Ishikawa (cell line): ENCODE results near the gene ACAD8.

ENCODE experiments used
- CEBPB ChIP-seq: IDR thresholded peaks from 2 replicates; pipeline ENCODE4 v1.6.1; 2012
- CREB1 ChIP-seq: IDR thresholded peaks from 2 replicates; pipeline ENCODE4 v1.6.1; 2012; ENCODE audit warnings: low read depth
- EGR1 ChIP-seq: IDR thresholded peaks from 2 replicates; pipeline ENCODE4 v1.6.1; 2012
- EP300 ChIP-seq: IDR thresholded peaks from 2 replicates; pipeline ENCODE4 v1.6.1; 2012; ENCODE audit warnings: borderline replicate concordance
- FOXM1 ChIP-seq: IDR thresholded peaks from 2 replicates; pipeline ENCODE4 v1.6.1; 2012; ENCODE audit warnings: low read depth, borderline replicate concordance
- NFIC ChIP-seq: IDR thresholded peaks from 2 replicates; pipeline ENCODE4 v1.6.1; 2012
- RAD21 ChIP-seq: IDR thresholded peaks from 2 replicates; pipeline ENCODE4 v1.6.1; 2012; ENCODE audit warnings: low read depth
- TAF1 ChIP-seq: IDR thresholded peaks from 2 replicates; pipeline ENCODE4 v1.6.1; 2012; ENCODE audit warnings: low read depth, mild to moderate bottlenecking
- TCF12 ChIP-seq: IDR thresholded peaks from 2 replicates; pipeline ENCODE4 v1.6.1; 2012; ENCODE audit warnings: low read depth
- TEAD4 ChIP-seq: IDR thresholded peaks from 2 replicates; pipeline ENCODE4 v1.6.1; 2012
- YY1 ChIP-seq: IDR thresholded peaks from 2 replicates; pipeline ENCODE4 v1.6.1; 2012; ENCODE audit warnings: low read depth
- ZBTB7A ChIP-seq: IDR thresholded peaks from 2 replicates; pipeline ENCODE4 v1.6.1; 2012; ENCODE audit warnings: low read depth
- TF ChIP-seq, protein P1 (sequence below): IDR thresholded peaks from 2 replicates; pipeline ENCODE4 v1.6.1; 2012
- TF ChIP-seq, protein P2 (sequence below): IDR thresholded peaks from 2 replicates; pipeline ENCODE4 v1.6.1; 2012; ENCODE audit warnings: low read depth, mild to moderate bottlenecking
- TF ChIP-seq, protein P3 (sequence below): IDR thresholded peaks from 2 replicates; pipeline ENCODE4 v1.6.1; 2012

Gene ACAD8

GRCh38 chr11:134288486-134288885 lies 35.1 kb downstream of the ACAD8 start:
- TF ChIP-seq, protein P1, sequence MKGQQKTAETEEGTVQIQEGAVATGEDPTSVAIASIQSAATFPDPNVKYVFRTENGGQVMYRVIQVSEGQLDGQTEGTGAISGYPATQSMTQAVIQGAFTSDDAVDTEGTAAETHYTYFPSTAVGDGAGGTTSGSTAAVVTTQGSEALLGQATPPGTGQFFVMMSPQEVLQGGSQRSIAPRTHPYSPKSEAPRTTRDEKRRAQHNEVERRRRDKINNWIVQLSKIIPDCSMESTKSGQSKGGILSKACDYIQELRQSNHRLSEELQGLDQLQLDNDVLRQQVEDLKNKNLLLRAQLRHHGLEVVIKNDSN: no peak
- TF ChIP-seq, protein P2, sequence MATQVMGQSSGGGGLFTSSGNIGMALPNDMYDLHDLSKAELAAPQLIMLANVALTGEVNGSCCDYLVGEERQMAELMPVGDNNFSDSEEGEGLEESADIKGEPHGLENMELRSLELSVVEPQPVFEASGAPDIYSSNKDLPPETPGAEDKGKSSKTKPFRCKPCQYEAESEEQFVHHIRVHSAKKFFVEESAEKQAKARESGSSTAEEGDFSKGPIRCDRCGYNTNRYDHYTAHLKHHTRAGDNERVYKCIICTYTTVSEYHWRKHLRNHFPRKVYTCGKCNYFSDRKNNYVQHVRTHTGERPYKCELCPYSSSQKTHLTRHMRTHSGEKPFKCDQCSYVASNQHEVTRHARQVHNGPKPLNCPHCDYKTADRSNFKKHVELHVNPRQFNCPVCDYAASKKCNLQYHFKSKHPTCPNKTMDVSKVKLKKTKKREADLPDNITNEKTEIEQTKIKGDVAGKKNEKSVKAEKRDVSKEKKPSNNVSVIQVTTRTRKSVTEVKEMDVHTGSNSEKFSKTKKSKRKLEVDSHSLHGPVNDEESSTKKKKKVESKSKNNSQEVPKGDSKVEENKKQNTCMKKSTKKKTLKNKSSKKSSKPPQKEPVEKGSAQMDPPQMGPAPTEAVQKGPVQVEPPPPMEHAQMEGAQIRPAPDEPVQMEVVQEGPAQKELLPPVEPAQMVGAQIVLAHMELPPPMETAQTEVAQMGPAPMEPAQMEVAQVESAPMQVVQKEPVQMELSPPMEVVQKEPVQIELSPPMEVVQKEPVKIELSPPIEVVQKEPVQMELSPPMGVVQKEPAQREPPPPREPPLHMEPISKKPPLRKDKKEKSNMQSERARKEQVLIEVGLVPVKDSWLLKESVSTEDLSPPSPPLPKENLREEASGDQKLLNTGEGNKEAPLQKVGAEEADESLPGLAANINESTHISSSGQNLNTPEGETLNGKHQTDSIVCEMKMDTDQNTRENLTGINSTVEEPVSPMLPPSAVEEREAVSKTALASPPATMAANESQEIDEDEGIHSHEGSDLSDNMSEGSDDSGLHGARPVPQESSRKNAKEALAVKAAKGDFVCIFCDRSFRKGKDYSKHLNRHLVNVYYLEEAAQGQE: no peak
- no peak for TF ChIP-seq EP300
- TF ChIP-seq RAD21: no peak
- no peak for TF ChIP-seq TAF1
- TF ChIP-seq, protein P3, sequence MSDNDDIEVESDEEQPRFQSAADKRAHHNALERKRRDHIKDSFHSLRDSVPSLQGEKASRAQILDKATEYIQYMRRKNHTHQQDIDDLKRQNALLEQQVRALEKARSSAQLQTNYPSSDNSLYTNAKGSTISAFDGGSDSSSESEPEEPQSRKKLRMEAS: no peak
- TF ChIP-seq CEBPB: no peak

DNA sequence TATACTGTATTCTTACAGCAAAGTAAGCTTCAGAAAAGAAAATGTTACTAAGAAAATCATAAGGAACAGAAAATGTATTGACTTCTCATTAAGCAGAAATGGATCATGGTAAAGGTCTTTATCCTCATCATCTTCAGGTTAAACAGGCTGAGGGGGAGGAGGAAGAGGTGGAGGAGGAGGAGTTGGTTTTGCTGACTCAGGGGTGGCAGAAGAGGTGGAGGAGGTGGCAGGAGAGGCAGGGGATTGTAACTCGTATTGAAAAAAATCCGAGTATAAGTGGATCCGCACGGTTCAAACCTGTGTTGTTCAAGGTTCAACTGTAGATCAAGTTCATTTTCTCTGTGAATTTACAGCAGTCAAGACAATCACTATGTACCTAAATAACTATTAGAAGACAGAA lies 35.8 kb downstream of the ACAD8 start:
- no peak for TF ChIP-seq EGR1
- no peak for TF ChIP-seq CEBPB
- no peak for TF ChIP-seq FOXM1

GRCh38 chr11:134289789-134290188 lies 36.4 kb downstream of the ACAD8 start:
- TF ChIP-seq, protein P3: no peak
- no peak for TF ChIP-seq TEAD4
- TF ChIP-seq RAD21: no peak
- TF ChIP-seq, protein P1: no peak
- no peak for TF ChIP-seq FOXM1
- no peak for TF ChIP-seq NFIC
- TF ChIP-seq ZBTB7A: no peak
- TF ChIP-seq, protein P2: no peak
- TF ChIP-seq TCF12: no peak
- TF ChIP-seq YY1: no peak
- TF ChIP-seq CREB1: no peak
- TF ChIP-seq EP300: no peak
- no peak for TF ChIP-seq CEBPB
- no peak for TF ChIP-seq TAF1
- TF ChIP-seq EGR1: no peak

GRCh38 chr11:134290646-134291045 lies 37.3 kb downstream of the ACAD8 start:
- TF ChIP-seq EGR1 (no peak), CREB1 (no peak), ZBTB7A (no peak), TCF12 (no peak), CEBPB (no peak)
- TF ChIP-seq, protein P2: no peak

DNA sequence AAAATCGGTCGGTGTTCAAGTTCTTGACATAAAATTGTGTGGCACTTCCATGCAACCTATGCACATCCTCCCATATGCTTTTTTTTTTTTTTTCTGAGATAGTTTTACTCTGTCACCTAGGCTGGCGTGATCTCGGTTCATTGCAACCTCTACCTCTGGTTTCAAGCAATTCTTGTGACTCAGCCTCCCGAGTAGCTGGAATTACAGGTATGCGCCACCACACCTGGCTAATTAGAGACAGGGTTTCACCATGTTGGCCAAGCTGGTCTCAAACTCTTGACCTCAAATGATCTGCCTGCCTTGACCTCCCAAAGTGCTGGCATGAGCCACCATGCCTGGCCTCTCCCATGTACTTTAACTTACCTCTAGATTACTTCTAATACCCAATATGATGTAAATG lies 37.8 kb downstream of the ACAD8 start:
- TF ChIP-seq EGR1 (no peak), CEBPB (no peak), NFIC (no peak), CREB1 (no peak), ZBTB7A (no peak), TCF12 (no peak), RAD21 (no peak), TEAD4 (no peak), FOXM1 (no peak), EP300 (no peak)
- TF ChIP-seq, protein P1: no peak
- TF ChIP-seq, protein P3: no peak
